Measurements from ENCODE around the gene DNAJA3.

DNAJA3 gene

DNA sequence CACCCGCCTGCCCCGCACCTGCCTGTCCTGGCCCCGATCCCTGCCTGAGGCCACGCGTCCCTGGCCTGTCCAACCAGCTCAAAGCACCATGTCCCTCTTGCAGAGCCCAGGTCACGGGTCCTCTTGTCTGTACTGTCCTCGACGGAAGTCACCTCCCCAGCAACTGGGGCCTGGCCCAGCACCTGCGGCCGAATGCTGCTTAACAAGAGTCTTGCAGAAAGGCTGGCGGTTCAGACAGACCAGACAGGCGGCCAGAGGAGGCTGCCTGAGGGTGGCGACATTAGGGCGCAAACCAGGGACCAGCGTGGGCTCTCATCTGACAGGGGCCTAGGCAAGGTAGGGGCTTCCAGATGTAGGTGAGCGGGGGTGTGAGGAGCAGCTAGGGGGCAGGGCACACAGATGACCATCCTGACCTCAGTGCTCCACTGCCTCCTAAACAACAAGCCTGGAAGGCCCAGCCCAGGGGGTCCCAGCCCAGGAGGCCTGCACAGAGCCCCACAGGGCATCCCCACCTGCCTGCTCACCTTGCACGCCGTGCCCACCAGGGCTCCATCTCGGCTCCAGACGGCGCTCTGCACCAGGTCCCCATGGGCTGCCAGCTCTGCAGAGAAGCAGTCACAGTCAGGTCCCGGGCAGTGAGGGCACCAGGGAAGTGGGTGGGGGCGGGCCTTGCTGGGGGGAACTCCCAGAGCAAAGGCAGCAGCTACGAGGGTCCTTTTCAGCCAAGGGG, 20.5 kb upstream of the DNAJA3 start:
- DNase-seq (ENCODE audit: extremely low read depth in 1 of 2, low read depth in 1 of 2) = no peak

DNA sequence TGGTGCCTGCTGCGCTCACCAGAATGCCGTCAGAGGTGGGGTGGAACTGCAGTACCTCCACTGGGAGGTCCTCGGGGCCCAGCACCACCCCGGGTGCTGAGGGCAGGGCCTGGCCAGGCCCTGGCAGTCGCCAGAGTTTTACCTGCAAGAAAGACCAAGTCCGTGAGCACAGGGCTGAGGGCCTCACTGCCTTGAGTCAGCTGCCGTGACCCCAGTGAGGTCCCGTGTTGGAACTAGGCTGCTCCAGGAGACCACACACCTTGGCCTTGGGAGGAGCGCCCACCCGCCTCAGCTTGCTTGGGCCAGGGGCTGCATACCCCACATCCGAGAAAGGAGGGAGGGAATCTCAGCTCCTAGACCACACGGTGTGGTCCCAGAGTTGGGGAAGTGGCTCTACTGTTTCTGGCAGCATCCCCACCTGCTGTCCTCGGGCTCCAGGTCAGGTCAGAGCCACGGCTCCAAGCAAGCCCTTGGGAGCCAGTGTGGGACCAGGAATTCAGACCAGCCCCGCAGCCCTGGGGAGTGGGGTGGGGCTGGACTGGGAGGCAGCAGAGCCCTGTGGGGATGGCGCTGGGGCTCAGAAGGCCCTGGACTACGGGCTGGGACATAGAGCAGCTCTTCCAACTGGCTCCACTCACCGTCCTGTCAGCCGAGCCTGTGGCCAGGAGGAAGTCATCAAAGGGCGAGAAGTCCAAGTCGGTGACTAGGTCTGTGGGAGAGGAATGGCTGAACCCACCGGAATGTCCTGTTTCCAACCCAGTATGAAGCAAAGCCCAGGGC, 17.9 kb upstream of the DNAJA3 start:
- no peak for DNase-seq (ENCODE audit: extremely low read depth in 1 of 2, low read depth in 1 of 2)

DNA sequence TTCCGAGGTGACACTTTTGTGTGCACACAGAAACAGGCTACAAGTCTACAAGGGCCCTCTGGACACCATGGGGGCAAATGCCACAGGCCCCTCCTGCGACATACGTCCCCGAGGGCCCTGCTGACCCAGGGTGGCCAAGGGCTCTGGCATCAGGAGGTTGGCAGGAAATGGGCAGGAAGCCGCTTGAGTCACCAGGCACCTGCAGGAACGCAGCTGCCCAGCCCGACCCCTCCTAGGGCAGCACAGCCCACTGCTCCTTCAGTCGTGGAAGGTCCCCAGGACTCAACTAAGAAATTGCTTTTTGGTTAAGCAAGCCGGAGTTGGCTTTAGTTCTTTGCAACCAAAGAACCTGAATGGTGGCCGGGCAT, 17.4 kb upstream of the DNAJA3 start:
- no peak for DNase-seq (ENCODE audit: extremely low read depth in 1 of 2, low read depth in 1 of 2)

DNA sequence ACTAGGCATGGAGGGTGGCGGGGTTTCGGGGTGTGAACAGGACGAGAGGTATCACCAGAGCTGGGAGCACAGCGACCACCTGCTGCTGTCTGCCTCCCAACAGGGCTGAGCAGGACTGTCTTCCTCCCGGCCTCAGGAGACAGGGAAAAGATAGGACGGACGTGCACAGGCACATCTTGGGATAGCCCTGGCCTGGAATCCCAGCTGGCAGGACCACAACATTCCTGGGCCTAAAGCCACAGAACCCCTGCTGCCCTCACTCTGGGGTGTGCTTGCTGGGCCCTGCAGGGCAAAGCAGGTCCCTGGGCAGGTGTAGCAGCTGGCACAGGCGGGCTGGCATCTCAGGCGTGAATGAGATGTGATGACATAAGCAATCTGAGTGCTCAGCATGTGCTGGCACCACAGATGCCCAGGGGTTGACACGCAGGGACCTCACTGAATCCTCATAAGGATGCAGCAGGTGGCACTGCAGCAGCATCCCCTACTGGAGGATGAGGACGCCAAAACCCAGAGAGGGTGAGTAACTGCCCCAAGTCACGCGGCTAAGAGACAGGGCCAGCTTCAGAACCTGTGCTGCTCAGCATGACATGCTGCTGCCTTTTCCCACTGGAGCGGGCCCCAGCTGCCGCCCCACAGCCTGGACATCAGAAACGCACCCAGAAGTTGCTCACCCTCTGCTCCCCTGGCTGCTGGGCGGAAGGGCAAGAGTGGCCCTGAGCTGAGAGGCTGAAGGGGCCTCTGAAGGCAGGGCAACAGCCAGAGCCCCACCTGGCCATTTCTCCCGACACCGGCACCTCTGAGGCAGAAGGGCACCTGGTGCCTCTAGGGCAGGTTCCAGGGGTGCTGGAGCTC, 16.4 kb upstream of the DNAJA3 start:
- DNase-seq (ENCODE audit: extremely low read depth in 1 of 2, low read depth in 1 of 2) = no peak

DNA sequence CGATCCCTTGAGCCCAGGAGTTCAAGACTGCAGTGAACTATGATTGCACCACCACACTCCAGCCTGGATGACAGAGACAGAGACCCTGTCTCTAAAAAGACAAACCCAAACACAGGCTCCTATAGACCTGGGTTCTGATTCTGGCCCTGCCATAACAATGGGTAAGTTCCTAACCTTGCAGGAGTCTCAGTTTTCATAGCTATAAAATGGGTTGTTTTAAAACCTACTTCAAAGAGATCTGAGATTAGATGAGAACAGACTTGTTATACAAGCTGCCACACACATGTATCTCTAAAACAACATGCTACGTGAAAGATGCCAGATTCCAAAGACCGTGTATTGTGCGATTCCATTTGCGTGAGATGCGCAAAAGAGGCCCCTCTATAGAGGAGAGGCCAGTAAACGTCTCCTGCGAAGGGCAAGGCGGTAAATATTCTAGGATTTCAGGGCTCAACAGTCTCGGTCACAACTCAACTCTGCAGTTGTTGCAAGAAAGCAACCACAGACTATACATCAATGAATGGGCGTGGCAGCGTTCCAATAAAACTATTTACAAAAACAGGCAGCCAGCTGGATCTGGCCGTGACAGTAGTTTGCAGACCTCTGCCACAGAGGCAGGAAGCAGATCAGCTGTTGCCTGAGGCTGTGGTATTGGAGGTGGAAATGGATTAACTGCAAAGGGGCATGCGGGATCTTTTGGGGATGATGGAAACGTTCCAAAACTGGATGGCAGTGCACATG, 15.2 kb upstream of the DNAJA3 start:
- no peak for DNase-seq (ENCODE audit: extremely low read depth in 1 of 2, low read depth in 1 of 2)

DNA sequence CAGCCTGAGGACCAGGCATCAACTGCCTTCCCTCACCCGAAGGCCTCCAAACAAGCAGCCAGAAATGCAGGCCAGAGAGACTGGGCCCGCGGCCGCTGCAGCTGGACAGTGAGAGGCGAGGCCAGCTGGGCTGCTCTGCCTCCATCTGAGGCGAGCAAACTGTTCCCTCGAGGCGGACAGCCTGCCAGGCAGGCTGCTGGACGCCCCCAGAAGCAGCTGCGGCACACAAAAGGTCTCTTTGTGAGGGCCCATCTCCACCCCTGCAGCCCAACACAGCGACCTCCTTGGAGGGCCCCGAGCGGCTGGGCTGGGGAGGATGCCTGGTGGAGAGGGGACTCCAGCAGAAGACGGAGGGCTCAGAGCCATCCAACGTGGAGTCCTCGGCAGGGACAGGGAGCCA, 14.0 kb upstream of the DNAJA3 start:
- DNase-seq (ENCODE audit: extremely low read depth in 1 of 2, low read depth in 1 of 2) = no peak

DNA sequence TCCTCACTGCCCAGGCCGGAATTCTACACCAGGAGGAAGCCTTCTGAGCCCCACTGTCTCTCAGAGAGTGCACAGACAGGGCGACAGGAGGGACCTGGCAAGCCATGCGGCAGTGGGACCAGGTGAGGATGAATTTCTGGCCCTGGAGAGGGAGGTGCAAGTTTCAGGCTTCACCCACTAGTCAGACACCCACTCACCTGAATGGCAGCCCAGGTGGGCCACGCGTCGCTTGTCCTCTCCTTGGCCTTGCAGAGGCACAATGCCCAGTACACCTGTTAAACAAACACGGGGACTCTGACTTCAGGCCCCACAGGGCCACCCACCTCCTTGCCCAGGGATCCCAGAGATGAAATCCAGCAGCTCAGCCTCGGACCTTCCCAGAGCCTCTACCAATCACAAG, 13.5 kb upstream of the DNAJA3 start:
- DNase-seq (ENCODE audit: extremely low read depth in 1 of 2, low read depth in 1 of 2) = no peak

DNA sequence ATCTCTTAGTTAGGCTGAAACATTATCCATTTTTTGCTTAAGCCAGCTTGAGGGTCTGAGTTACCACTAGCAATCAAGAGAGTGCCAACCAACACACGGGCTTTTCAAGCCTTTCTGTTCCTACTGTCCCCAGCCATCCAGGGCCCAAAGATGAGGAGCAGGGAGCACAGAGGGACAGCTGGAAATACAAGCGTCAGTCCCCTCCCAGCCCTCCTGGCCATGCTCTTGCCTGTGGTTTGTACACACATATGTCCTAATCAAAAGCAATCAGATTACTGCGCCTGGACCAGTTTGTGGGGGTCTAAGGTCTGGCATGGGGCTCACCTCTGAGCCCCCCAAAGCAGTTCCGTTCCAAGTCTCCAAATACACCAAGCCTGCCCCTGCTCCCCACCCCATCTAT, 12.8 kb upstream of the DNAJA3 start:
- no peak for DNase-seq (ENCODE audit: extremely low read depth in 1 of 2, low read depth in 1 of 2)

DNA sequence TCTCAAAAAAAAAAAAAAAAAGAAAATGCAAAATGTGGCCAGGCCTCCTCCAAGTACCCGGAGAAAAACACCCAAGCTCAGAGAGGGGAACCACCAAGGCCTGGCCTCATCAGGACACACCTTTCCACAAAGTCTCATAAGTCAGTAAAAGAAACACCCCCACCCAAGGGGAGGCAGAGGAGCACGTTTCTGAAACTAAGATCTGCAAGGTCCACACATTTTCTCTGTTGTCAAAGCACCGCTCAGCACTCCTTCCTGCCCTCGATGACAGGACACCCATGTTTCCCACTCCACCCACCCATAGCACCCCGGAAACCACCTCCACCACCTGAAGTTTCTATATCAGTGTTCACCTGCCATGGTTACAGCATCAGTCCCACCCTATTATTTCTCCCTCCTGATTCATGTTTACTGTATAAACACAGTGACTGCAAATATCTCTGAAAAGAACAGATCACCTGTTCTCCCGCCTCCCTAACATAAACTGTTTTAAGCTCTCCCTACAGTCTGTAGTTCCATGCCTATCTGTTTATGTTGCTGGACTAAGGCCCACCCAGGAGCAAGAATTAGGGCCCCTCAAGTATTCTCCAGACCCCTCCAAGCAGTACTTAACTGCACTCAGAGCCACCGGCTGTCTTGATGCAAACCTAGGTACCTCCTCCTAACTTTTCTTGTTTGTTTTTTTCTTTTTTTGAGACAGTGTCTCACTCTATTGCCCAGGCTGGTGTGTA, 11.3 kb upstream of the DNAJA3 start:
- peak; percentile 77 to 87 for DNase-seq (ENCODE audit: extremely low read depth in 1 of 2, low read depth in 1 of 2)

DNA sequence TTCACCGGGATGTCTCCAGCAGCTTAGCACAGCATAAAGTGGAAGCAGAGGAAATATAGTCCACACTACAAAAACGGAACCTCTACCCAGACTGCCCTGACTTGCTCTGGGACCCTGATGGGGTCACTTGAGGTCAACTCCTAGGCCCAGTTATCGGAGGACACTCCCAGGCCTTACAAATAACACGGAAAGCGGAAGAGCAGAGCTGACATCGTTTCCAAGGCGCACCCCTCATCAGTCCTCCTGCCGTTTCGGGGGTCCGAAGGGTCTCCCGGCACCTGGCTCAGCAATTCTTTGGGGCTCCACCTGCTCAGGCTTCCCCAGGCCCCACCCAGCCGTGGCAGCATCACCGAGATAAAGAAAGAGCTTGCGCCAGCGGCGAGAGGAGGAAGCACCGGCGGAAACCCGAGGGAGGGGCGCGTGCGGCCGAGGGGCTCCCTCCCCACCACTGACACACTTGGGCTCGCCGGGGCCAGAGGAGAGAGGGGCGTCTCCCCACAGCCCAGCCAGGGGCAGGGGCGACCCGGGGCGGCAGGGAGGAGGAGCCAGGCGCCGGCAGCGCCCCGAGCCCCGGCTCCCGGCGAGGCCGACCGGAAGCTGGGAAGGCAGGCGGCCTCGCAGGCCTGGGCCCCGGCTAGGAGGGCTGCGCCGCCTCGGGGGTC, 10.0 kb upstream of the DNAJA3 start:
- no peak for DNase-seq (ENCODE audit: extremely low read depth in 1 of 2, low read depth in 1 of 2)

DNA sequence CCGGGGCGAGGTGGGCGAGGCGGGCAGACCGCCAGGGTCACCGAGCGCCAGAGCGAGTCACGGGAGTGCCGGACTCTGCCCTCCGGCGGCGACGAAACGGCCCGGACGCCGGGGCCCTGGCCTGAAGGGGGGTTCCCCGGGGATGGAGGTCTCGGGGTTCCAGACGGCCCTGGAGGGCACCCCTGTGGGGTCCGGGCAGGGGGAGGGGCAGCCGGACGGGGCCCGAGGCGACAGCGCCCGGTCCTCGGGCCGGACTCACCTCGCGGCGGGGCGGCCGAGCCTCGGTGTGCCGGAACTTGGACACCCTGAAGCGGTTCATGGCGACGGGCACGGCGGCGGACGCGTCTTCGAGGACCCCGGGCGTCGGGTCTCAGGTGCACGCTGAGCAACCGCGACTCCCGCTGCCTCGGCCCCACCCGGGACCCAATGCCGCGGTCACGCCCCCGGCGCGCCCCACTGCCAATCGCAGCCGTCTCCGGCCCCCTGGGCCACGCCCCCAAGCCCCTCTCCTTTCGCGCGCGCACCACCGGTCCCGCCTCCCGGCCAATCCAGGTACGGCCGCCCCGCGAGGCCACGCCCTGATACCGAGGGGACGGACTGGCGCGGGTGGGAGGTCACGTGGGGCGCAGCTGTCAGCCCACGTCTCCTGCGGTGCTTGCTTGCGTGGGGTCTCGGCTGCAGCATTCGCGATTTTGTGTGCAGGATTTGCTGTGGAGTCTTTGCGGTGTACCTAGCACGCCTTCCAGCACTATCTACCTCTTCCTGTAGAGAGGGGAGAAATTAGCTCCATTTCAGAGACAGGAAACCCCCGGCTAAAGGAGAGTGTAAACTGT, 9.3 kb upstream of the DNAJA3 start, which contains the start of gene CORO7:
TSS of gene CORO7 (minus strand) at position 397 of the 833 bp plus-strand sequence. CDS start at position 319, 78 bp downstream.
- DNase-seq (ENCODE audit: extremely low read depth in 1 of 2, low read depth in 1 of 2) = peak; percentile 96

DNA sequence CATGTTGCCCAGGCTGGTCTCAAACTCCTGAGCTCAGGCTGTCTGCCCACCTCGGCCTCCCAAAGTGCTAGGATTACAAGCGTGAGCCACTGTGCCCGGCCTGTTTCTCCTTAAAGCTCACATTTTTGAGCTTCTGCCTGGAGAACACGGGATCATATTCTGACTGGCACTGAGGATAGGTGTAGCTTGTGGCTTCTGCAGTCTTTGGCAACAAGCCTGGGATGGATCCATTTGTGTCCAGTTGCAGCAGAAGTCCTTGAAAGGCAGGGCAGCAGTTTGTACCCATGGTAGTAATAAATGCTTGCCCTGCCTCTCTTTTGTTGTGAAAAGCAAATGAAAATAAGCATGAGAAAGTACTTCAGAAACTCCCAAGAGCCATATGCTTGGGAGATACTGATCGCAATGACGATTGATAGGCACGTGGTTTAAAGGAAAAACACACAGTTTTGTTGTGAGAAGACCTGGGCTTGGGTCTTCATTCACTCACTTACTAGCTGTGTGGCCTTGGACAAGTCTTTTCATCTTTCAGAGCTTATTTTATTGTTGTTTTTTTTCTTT, 6.2 kb upstream of the DNAJA3 start:
- DNase-seq (ENCODE audit: extremely low read depth in 1 of 2, low read depth in 1 of 2) = no peak

DNA sequence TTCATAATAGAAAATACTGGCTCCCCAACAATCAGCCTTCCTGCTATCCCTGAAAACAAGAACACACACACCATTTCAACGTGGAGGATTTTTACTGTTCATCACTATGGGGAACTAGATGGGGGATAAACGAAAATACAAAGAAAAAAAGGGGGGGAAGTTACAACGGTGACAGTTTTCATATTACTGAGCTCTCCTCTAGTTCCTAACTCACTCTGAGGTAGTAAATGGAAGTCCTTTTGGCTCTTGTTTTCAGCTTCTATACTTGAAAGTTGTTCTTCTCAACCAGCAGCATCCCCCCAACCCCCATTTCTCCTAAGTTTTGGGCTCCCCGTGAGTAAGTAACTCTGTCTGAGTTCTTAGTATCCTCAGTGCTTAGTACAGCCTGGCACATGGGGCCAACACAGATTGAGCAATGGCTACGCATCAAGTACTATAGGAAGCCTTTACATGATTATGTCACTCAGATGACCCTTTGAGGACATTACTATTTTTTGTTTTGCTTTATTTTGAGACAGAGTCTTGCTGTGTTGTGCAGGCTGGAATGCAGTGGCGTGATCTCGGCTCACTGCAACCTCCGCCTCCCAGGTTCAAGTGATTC, 5.1 kb upstream of the DNAJA3 start:
- no peak for DNase-seq (ENCODE audit: extremely low read depth in 1 of 2, low read depth in 1 of 2)

DNA sequence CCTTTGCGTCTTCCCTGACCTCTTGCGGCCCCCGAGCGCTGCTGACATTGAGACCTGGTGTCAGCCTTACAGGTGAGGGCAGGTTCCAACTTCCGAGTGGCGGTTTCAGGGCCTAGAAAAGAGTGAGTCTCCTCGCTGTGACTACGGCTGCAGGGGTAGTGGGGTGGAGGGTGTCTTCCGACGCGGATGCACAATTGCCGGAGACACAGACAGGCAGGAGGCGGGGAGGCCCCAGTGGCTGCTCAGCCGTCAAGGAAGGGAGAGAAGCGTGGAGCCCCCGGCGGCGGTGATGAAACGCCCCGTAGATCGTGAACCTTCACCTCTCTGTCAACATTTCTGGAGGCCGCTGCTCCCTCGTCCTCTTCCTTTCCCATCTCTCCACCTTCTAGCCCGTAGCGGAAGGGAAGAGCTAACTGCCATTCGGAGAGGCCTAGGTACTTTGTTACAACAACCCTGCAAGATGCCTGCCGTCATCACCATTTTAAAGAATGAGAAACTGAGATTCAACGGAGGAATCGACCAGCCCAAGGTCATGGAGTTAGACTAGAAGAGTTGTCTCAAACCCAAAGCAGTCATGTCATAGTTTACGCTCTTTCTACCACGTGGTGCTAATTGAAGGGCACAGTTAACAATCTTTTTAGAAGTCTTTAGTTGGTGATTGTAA, 485 bp downstream of the DNAJA3 start:
- DNase-seq (ENCODE audit: extremely low read depth in 1 of 2, low read depth in 1 of 2) = no peak

DNA sequence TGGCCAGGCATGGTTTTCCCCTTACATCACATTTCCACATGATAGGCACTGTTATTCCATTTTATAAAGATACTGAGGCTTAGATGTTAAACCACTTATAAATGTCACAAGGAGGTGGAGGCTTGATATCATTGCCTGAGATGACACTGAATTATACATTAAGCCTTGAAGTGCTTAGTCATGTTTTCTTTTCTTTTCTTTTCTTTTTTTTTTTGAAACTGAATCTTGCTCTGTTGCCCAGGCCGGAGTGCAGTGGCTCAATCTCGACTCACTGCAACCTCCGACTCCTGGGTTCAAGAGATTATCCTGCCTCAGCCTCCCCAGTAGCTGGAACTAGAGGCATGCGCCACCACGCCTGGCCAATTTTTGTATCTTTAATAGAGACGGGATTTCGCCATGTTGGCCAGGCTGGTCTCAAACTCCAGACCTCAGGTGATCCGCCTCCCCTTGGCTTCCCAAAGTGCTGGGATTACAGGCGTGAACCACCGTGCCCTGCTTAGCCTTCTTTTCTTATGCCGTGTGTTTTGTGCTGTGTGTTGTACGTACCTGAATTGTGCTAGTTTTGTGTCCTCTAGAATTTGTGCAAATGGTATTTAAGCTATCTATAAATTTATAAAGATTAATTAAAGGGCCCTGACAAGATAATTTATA, 1.2 kb downstream of the DNAJA3 start:
- no peak for DNase-seq (ENCODE audit: extremely low read depth in 1 of 2, low read depth in 1 of 2)

DNA sequence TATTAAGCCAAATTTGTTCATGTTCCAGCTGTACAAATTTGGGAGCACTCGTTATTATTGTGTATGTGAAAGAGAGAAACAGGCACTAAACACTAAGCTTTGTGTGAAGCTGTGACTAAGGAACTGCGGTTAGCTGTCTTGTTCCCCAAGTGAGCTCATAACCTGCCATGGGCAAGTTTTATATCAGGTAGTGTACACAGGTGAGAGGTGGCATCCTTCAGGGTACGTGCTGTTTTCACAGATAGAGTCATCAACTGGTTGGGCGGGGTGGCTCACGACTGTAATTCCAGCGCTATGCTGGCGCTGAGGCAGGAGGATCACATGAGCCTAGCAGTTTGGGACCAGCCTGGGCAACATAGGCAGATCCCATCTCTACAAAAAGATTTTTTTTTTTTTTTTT, 2.8 kb downstream of the DNAJA3 start:
- DNase-seq (ENCODE audit: extremely low read depth in 1 of 2, low read depth in 1 of 2) = no peak

DNA sequence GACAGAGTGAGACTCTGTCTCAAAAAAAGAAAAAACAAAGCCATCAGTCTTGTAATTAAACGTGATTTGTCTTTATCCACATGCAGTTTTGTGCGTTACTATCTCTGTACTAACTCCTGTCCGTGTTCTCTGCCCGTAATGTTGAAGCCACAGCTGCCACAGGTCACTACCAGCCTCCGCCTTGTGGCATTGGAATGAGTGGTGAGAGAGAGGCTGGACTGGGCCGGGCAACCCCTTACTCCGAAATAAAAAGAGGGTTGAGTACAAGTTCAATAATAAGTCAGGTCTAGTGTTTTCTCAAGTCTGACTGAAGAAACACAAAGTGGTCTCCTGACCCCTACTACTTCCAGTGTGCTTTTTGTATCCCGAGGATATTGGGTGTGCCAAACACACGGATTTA, 5.4 kb downstream of the DNAJA3 start:
- no peak for DNase-seq (ENCODE audit: extremely low read depth in 1 of 2, low read depth in 1 of 2)
